ENCODE measurements around the gene EID3. TPM values are rescaled to one million over a fixed set of nuclear protein-coding genes. Genes with fewer than 3 reads are reported as not detected.
A peak's percentile ranks its signal among the peaks of the same experiment; 100 is the strongest.

The EID3 gene
- total and polyA plus RNA-seq, 9 of the 15 experiments (the other 6 are each of a cell fraction or from before 2014, with no cell fraction given), result 0.07 to 3.5 (median 0.42) TPM

DNA sequence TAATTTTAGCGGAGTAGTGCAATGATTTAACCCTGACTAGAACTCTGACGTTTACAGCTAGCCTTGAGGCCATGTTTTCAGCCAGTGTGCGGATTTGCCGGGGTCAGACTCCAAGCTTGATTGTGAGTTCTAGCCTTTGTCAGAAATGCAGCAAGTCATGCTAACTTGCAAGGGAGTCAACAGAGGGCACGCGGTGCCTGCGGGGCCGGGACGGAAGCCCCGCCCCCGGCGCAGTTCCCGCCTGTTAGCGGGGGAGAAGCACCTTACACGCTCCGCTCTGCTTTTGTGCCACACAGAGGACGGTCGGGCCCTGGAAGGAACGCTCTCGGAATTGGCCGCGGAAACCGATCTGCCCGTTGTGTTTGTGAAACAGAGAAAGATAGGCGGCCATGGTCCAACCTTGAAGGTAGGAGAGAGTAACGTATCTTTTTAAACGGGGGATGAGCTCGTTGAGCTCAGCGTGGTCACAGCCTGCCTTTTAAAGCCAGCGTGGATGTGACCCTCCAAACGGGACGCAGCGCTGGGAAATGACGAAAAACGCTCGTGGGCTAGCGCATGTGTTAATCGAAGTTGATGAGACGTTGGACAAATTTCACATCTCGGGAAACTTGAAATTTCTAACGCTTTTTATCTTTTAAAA lies 14.8 kb upstream of the EID3 start (continued):
- TF ChIP-seq, protein P1, sequence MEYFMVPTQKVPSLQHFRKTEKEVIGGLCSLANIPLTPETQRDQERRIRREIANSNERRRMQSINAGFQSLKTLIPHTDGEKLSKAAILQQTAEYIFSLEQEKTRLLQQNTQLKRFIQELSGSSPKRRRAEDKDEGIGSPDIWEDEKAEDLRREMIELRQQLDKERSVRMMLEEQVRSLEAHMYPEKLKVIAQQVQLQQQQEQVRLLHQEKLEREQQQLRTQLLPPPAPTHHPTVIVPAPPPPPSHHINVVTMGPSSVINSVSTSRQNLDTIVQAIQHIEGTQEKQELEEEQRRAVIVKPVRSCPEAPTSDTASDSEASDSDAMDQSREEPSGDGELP (CRISPR knock-in tag; IDR thresholded peaks at IDR 0.05; ENCODE audit: borderline replicate concordance), result peak; percentile 88
- TF ChIP-seq, protein P2, sequence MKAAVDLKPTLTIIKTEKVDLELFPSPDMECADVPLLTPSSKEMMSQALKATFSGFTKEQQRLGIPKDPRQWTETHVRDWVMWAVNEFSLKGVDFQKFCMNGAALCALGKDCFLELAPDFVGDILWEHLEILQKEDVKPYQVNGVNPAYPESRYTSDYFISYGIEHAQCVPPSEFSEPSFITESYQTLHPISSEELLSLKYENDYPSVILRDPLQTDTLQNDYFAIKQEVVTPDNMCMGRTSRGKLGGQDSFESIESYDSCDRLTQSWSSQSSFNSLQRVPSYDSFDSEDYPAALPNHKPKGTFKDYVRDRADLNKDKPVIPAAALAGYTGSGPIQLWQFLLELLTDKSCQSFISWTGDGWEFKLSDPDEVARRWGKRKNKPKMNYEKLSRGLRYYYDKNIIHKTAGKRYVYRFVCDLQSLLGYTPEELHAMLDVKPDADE (conservative IDR thresholded peaks at IDR 0.05; ENCODE audit: control insufficient read depth, low read depth, low read length), result 0 out of 2 replicates have a peak, but pooled peaks have one; percentile 58
- TF ChIP-seq, protein P3, sequence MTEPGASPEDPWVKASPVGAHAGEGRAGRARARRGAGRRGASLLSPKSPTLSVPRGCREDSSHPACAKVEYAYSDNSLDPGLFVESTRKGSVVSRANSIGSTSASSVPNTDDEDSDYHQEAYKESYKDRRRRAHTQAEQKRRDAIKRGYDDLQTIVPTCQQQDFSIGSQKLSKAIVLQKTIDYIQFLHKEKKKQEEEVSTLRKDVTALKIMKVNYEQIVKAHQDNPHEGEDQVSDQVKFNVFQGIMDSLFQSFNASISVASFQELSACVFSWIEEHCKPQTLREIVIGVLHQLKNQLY (CRISPR knock-in tag; conservative IDR thresholded peaks at IDR 0.05), result no peak
- TF ChIP-seq ZNF133 (CRISPR knock-in tag; IDR thresholded peaks at IDR 0.05) (no peak), PYGO2 (tag; IDR thresholded peaks at IDR 0.05) (no peak), SMAD2 (IDR thresholded peaks at IDR 0.05; ENCODE audit: low read depth, low read length) (no peak), HLTF (IDR thresholded peaks at IDR 0.05) (no peak), MCM7 (IDR thresholded peaks at IDR 0.05) (no peak), NFIX (CRISPR knock-in tag; IDR thresholded peaks at IDR 0.05; ENCODE audit: low read depth) (no peak), E2F3 (CRISPR knock-in tag; IDR thresholded peaks at IDR 0.05) (peak; percentile 79; the same call in 1 of the 2 replicates), NUFIP1 (IDR thresholded peaks at IDR 0.05; ENCODE audit: partially characterized antibody) (peak; percentile 35), BDP1 (IDR thresholded peaks at IDR 0.05; ENCODE audit: insufficient read depth, insufficient read length) (no peak), KAT7 (CRISPR knock-in tag; IDR thresholded peaks at IDR 0.05; ENCODE audit: borderline replicate concordance) (peak; percentile 49; the same call in 1 of the 2 replicates), SMARCC2 (IDR thresholded peaks at IDR 0.05; ENCODE audit: low read depth) (no peak), TCFL5 (CRISPR knock-in tag; conservative IDR thresholded peaks at IDR 0.05) (no peak)
- TF ChIP-seq, protein P4, sequence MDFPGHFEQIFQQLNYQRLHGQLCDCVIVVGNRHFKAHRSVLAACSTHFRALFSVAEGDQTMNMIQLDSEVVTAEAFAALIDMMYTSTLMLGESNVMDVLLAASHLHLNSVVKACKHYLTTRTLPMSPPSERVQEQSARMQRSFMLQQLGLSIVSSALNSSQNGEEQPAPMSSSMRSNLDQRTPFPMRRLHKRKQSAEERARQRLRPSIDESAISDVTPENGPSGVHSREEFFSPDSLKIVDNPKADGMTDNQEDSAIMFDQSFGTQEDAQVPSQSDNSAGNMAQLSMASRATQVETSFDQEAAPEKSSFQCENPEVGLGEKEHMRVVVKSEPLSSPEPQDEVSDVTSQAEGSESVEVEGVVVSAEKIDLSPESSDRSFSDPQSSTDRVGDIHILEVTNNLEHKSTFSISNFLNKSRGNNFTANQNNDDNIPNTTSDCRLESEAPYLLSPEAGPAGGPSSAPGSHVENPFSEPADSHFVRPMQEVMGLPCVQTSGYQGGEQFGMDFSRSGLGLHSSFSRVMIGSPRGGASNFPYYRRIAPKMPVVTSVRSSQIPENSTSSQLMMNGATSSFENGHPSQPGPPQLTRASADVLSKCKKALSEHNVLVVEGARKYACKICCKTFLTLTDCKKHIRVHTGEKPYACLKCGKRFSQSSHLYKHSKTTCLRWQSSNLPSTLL (IDR thresholded peaks at IDR 0.05), result no peak
- TF ChIP-seq, protein P5, sequence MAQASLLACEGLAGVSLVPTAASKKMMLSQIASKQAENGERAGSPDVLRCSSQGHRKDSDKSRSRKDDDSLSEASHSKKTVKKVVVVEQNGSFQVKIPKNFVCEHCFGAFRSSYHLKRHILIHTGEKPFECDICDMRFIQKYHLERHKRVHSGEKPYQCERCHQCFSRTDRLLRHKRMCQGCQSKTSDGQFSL (CRISPR knock-in tag; IDR thresholded peaks at IDR 0.05), result no peak
- TF ChIP-seq, protein P5 (tag; IDR thresholded peaks at IDR 0.05), result no peak
- TF ChIP-seq, protein P6, sequence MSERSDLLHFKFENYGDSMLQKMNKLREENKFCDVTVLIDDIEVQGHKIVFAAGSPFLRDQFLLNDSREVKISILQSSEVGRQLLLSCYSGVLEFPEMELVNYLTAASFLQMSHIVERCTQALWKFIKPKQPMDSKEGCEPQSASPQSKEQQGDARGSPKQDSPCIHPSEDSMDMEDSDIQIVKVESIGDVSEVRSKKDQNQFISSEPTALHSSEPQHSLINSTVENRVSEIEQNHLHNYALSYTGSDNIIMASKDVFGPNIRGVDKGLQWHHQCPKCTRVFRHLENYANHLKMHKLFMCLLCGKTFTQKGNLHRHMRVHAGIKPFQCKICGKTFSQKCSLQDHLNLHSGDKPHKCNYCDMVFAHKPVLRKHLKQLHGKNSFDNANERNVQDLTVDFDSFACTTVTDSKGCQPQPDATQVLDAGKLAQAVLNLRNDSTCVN (CRISPR knock-in tag; IDR thresholded peaks at IDR 0.05), result no peak
